ENCODE data around the gene CDK5R2. TPM values are rescaled to one million over a fixed set of nuclear protein-coding genes. Genes with fewer than 3 reads are reported as not detected.
A peak's percentile ranks its signal among the peaks of the same experiment; 100 is the strongest.

CDK5R2 gene
- total RNA-seq, 6 donors from 2014 or later, result not detected

DNA sequence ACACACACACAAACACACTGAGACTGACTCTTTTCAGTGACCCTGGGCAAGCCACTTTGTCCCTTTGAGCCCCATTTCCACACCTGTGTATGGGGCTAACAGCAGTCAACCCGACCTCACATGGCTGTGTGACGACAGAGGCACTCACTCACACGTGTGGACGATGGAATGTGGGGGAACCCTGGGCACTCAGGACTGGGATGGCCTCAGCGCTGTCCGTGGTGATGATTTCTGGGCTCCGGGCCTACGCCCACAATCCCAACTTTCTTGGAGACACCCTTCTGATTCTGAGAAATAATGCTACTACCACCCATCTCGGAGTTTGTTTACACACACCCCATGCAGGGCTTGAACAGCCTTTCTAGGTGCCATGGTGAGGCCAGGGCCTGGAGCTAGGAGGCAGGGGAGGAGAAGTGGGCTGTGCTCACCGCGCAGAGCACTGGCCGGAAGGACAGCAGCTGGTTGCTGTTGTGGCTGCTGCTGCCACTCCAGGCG lies 32.3 kb downstream of the CDK5R2 start:
- TF ChIP-seq POLR2A (IDR thresholded peaks at IDR 0.05) (no peak), POLR2AphosphoS5 (IDR thresholded peaks at IDR 0.05) (no peak), EP300 (IDR thresholded peaks at IDR 0.05) (no peak)
- TF ChIP-seq, protein P1, sequence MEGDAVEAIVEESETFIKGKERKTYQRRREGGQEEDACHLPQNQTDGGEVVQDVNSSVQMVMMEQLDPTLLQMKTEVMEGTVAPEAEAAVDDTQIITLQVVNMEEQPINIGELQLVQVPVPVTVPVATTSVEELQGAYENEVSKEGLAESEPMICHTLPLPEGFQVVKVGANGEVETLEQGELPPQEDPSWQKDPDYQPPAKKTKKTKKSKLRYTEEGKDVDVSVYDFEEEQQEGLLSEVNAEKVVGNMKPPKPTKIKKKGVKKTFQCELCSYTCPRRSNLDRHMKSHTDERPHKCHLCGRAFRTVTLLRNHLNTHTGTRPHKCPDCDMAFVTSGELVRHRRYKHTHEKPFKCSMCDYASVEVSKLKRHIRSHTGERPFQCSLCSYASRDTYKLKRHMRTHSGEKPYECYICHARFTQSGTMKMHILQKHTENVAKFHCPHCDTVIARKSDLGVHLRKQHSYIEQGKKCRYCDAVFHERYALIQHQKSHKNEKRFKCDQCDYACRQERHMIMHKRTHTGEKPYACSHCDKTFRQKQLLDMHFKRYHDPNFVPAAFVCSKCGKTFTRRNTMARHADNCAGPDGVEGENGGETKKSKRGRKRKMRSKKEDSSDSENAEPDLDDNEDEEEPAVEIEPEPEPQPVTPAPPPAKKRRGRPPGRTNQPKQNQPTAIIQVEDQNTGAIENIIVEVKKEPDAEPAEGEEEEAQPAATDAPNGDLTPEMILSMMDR (IDR thresholded peaks at IDR 0.05), result no peak
- ATAC-seq (ENCODE audit: low FRiP score in 2 of 2) (no peak), DNase-seq (no peak)
- Histone ChIP-seq H3K36me3 (no peaks in the 10 kb centered on the region), H3K27me3 (peaks cover 0 to 80% (median 46%) of the 10 kb centered on the region in 4 donors), H3K4me3 (no peak overlapping the region), H3K4me1 (peaks cover 20 to 38% (median 26%) of the 10 kb centered on the region in 4 donors), H3K27ac (no peak overlapping the region), H3K9me3 (no peaks in the 10 kb centered on the region)
- WGBS, 2 donors, result 2 to 13% methylated on average over 8 to 13 of the region's 13 CpGs

DNA sequence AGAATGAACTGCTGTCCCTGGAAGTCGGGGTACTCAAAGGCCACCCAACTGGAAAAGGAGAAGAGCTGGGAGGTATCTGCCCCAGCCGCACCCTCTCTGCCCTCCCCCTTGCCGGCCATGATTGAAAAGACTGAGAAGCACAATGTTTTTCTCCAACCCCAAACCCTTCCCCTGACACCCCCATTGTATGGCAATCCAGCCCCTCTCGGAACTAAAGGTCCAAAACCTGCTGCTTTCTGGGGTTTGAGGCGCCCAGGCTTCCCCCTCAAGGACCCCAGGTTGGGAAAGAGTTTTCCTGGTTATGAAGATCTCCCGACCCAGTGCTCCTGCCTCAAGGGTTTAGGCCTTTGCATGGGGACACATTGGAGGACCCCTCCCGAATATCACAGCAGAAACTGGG lies 32.7 kb downstream of the CDK5R2 start:
- H3K27me3 ChIP-seq, result peaks cover 0 to 84% (median 44%) of the 10 kb centered on the region in 4 donors
- no peak overlapping the region for H3K4me3 ChIP-seq
- WGBS, 2 donors, result 6 to 19% methylated on average over 7 of the region's 7 CpGs
- peaks cover 20 to 38% (median 26%) of the 10 kb centered on the region in 4 donors for H3K4me1 ChIP-seq
- no peaks in the 10 kb centered on the region for H3K36me3 ChIP-seq
- ATAC-seq (ENCODE audit: low FRiP score in 2 of 2), result no peak
- TF ChIP-seq EP300 (IDR thresholded peaks at IDR 0.05), result no peak
- DNase-seq, result no peak
- H3K27ac ChIP-seq, result no peak overlapping the region
- no peaks in the 10 kb centered on the region for H3K9me3 ChIP-seq

DNA sequence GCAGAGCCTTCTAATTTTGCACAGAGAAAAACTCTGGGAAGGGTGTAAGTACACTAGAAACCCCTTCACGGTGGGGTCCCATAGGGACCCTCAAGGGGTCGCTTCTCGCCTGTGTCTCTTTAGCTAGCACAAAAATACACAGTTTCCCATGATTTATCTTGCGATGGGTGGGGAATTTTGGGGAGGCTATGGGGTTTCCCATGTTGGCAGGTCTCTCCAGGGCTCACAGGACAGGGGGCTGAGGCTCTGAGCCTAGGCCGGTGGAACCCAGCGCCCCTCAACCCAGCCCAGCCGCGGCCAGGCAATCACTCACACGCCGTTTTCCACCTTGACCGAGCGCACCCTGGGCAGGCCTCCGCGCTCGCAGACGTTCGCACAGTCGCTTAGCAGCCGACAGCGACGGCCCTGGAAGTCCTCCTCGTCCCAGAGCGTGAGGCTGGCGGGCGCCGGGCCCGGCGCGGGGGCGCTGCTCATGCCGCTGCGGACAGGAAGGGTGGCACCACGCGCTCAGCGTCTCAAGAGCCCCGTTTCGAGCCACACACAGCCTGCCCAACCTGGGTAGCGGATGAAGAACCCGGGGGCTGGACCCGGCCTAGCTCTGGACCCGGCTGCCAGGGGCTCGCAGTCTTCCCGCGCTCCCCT lies 33.4 kb downstream of the CDK5R2 start:
- no peak for TF ChIP-seq POLR2A (IDR thresholded peaks at IDR 0.05)
- TF ChIP-seq, protein P1 (IDR thresholded peaks at IDR 0.05), result no peak
- TF ChIP-seq POLR2AphosphoS5 (IDR thresholded peaks at IDR 0.05), result no peak
- no peak for TF ChIP-seq EP300 (IDR thresholded peaks at IDR 0.05)
- Histone ChIP-seq H3K27ac (no peak overlapping the region), H3K9me3 (no peaks in the 10 kb centered on the region), H3K4me3 (peak overlapping the region in 3 of 4 donors; percentile 36 to 39 (median 37)), H3K36me3 (no peaks in the 10 kb centered on the region), H3K4me1 (peaks cover 20 to 38% (median 26%) of the 10 kb centered on the region in 4 donors), H3K27me3 (peaks cover 0 to 82% (median 43%) of the 10 kb centered on the region in 4 donors)
- WGBS, 2 donors, result 0 to 2% methylated on average over 3 to 33 of the region's 44 CpGs
- DNase-seq (peak in 1 of 2 donors; percentile 87), ATAC-seq (ENCODE audit: low FRiP score in 2 of 2) (no peak)

DNA sequence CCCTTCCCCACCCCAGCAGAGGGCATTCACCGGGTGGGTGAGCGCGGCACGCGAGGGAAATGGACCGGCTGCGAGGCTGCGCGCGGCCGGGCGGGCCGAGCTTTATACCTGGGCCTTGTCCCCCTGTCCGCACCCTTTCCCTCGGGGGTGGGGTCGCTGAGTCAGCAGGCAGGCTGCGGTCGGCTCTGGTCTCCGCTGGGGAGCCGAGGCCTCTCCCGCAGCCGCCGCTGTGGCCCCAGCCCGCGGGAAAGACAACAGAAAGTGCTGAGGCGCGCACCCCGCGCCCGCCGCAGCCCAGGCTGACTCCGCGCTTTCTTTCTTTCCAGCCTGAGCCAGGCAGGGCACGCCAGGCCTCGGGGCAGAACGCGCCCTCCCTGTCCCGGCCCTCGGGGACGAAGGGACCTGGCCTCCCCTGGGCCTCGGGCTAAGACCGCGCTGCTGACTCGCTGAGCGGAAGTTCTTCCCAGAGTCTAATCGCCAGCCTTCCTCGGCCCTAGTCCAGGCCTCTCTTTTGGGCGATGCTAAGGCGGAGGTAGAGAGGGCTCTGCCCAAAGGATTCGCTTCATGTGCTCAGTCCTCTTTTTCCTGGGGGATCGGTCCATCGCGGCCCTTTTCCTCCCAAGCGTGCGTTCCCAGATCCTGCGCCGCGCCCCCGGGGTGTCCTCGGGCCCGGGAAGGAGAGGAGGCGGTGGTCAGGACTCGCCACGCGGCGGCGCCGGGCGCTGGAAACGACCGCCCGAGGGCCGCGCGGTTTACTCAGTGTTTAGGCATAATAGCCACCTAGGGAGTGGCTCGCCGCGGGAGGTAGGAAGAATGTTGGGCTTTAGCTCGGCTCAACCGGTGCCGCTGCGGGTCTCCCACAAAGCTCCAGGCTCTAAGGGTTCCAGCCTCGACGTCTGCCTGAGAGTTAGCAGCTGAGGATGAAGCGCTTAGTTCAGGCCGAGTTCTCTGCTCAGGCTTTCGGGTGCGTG lies 34.2 kb downstream of the CDK5R2 start, which contains the start of gene CRYBA2:
TSS of gene CRYBA2 (minus strand) at position 78 of the 971 bp plus-strand sequence. CDS start 246 bp downstream, outside the sequence.
- TF ChIP-seq POLR2A (IDR thresholded peaks at IDR 0.05) (no peak), POLR2AphosphoS5 (IDR thresholded peaks at IDR 0.05) (no peak), EP300 (IDR thresholded peaks at IDR 0.05) (no peak)
- TF ChIP-seq, protein P1 (IDR thresholded peaks at IDR 0.05), result no peak
- H3K27me3 ChIP-seq, result peaks cover 0 to 75% (median 40%) of the 10 kb centered on the region in 4 donors
- H3K4me3 ChIP-seq, result peak within 1 kb of the TSS in 3 of 4 donors; percentile 36 to 39 (median 37)
- ATAC-seq (ENCODE audit: low FRiP score in 2 of 2) (no peak), DNase-seq (peak in 1 of 2 donors; percentile 86)
- no peak within 1 kb of the TSS for H3K27ac ChIP-seq
- 0 to 5% methylated on average over 3 to 60 of the region's 88 CpGs for WGBS, 2 donors
- peaks cover 20 to 38% (median 26%) of the 10 kb centered on the region in 4 donors for H3K4me1 ChIP-seq
- no peaks in the 10 kb centered on the region for H3K36me3 ChIP-seq
- no peaks in the 10 kb centered on the region for H3K9me3 ChIP-seq

DNA sequence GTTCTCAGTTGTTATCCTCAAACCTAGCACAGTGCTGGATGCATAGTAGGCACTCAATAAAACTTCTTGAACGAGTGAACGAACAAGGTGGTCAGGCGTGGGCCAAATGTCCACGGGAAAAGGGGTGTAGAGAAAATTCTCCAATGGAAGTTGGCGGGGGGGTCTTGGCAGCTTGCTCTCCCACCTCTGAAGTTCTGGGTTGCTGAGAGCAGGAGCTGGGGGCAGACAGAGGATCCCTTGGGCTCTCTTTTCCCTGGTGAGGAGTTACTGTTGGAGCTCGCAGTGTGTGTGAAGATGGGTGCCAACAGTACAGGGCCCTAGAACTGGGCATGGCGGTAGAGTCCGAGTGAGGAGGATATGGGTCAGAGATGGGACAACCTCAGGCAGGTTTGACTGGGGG lies 36.1 kb downstream of the CDK5R2 start:
- no peaks in the 10 kb centered on the region for H3K9me3 ChIP-seq
- WGBS, 2 donors, result 27 to 33% methylated on average over 8 of the region's 8 CpGs
- H3K27me3 ChIP-seq, result peaks cover 0 to 71% (median 30%) of the 10 kb centered on the region in 4 donors
- DNase-seq, result no peak
- H3K4me1 ChIP-seq, result peaks cover 20 to 41% (median 26%) of the 10 kb centered on the region in 4 donors
- TF ChIP-seq POLR2AphosphoS5 (IDR thresholded peaks at IDR 0.05) (no peak), POLR2A (IDR thresholded peaks at IDR 0.05) (no peak), EP300 (IDR thresholded peaks at IDR 0.05) (no peak)
- TF ChIP-seq, protein P1 (IDR thresholded peaks at IDR 0.05), result no peak
- no peak overlapping the region for H3K4me3 ChIP-seq
- no peaks in the 10 kb centered on the region for H3K36me3 ChIP-seq
- no peak overlapping the region for H3K27ac ChIP-seq
- no peak for ATAC-seq (ENCODE audit: low FRiP score in 2 of 2)

Measured in upper lobe of left lung (tissue), 6 donors.